ENCODE results near the gene ADAMTS3.

The ADAMTS3 gene

GRCh38 chr4:72567821-72568675, 973 bp downstream of the ADAMTS3 start:
- in situ Hi-C loops (cut with MboI; ENCODE audit: low sequenced_read_pairs, unreplicated experiment), result no loop called here
- no peak for TF ChIP-seq CTCF (IDR thresholded peaks at IDR 0.05; ENCODE audit: borderline replicate concordance, control extremely low read depth, extremely low read depth, insufficient read depth, missing control alignments)
- DNase-seq (ENCODE audit: low spot score), result no peak

- no peak for TF ChIP-seq CTCF (IDR thresholded peaks at IDR 0.05; ENCODE audit: borderline replicate concordance, control extremely low read depth, extremely low read depth, insufficient read depth, missing control alignments)
- in situ Hi-C loops (cut with MboI; ENCODE audit: low sequenced_read_pairs, unreplicated experiment), result no loop called here
- no peak for DNase-seq (ENCODE audit: low spot score)
Observed at GRCh38 chr4:72567036-72567435, 2.0 kb downstream of the ADAMTS3 start.

GRCh38 chr4:72566464-72566972, 2.5 kb downstream of the ADAMTS3 start:
- no peak for DNase-seq (ENCODE audit: low spot score)
- in situ Hi-C loops (cut with MboI; ENCODE audit: low sequenced_read_pairs, unreplicated experiment), result no loop called here
- no peak for TF ChIP-seq CTCF (IDR thresholded peaks at IDR 0.05; ENCODE audit: borderline replicate concordance, control extremely low read depth, extremely low read depth, insufficient read depth, missing control alignments)

DNA sequence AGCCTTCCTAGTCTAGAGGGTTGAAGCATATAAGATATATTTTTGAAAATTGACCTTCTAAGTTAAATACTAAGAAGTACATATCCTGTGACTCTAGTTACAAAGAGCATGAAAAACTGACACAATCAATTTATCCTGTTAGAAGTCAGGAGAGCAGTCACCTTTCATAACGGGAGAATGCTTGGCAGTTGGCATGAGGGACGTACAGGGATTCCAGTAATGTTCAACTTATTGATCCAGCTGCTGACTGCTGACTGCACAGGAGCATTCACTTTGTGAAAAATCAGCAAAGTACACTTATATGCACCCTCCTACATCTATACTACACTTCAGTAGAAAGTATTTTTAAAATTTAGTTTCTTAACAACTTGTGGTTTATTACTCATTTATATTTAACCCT, 4.2 kb downstream of the ADAMTS3 start:
- no peak for DNase-seq (ENCODE audit: low spot score)
- in situ Hi-C loops (cut with MboI; ENCODE audit: low sequenced_read_pairs, unreplicated experiment), result no loop called here
- no peak for TF ChIP-seq CTCF (IDR thresholded peaks at IDR 0.05; ENCODE audit: borderline replicate concordance, control extremely low read depth, extremely low read depth, insufficient read depth, missing control alignments)

GRCh38 chr4:72564184-72564583, 4.8 kb downstream of the ADAMTS3 start:
- DNase-seq (ENCODE audit: low spot score), result no peak
- no peak for TF ChIP-seq CTCF (IDR thresholded peaks at IDR 0.05; ENCODE audit: borderline replicate concordance, control extremely low read depth, extremely low read depth, insufficient read depth, missing control alignments)

GRCh38 chr4:72558655-72559054, 10.4 kb downstream of the ADAMTS3 start:
- no peak for TF ChIP-seq CTCF (IDR thresholded peaks at IDR 0.05; ENCODE audit: borderline replicate concordance, control extremely low read depth, extremely low read depth, insufficient read depth, missing control alignments)
- no peak for DNase-seq (ENCODE audit: low spot score)
- in situ Hi-C loops (cut with MboI; ENCODE audit: low sequenced_read_pairs, unreplicated experiment), result no loop called here

More at GRCh38 chr4:72564184-72564583, 4.8 kb downstream of the ADAMTS3 start:
- in situ Hi-C loops (cut with MboI; ENCODE audit: low sequenced_read_pairs, unreplicated experiment), result no loop called here
